Activated CD4-positive, alpha-beta T cell treated with anti-CD3 and anti-CD28 coated beads, Interleukin-2, amount 10 ng/mL, durations not matched to agents 7 days and 5 days (primary cell): Measurements from ENCODE around the gene TOR2A. TPM values are rescaled to one million over a fixed set of nuclear protein-coding genes. Genes with fewer than 3 reads are reported as not detected.
A peak's percentile ranks its signal among the peaks of the same experiment; 100 is the strongest.
"Not testable (repeated sequence)": the region's sequence is repeated elsewhere in the genome, so short reads cannot be mapped to it uniquely, and the experiment has no call there.

Experiments
- CTCF ChIA-PET: fragments of 350-600 bp; sonication (Branson Sonifier 250); formaldehyde crosslinking; loops from one replicate; lab custom pipeline; 2021; ENCODE audit warnings: antibody characterized with exemption; lab: Charles Lee
- POLR2A ChIA-PET: fragments of 350-600 bp; sonication (Branson Sonifier 250); formaldehyde crosslinking; loops from one replicate; lab custom pipeline; 2021; ENCODE audit warnings: antibody characterized with exemption; lab: Charles Lee
- DNase-seq: peaks from one replicate; pipeline ENCODE4 v3.0.0-alpha.2; 2020
- H3K27ac Mint-ChIP-seq: one replicate; pipeline ENCODE4 v1.8.0; 2021; ENCODE audit warnings: mild to moderate bottlenecking, moderate library complexity, mixed read lengths
- H3K27me3 Mint-ChIP-seq: one replicate; pipeline ENCODE4 v1.8.0; 2021; ENCODE audit warnings: mixed read lengths
- H3K36me3 Mint-ChIP-seq: one replicate; pipeline ENCODE4 v1.8.0; 2021; ENCODE audit warnings: low read depth, mixed read lengths
- H3K4me1 Mint-ChIP-seq: one replicate; pipeline ENCODE4 v1.8.0; 2021; ENCODE audit warnings: mixed read lengths
- H3K4me3 Mint-ChIP-seq: one replicate; pipeline ENCODE4 v1.8.0; 2021; ENCODE audit warnings: mild to moderate bottlenecking, moderate library complexity, mixed read lengths
- H3K9me3 Mint-ChIP-seq: one replicate; pipeline ENCODE4 v1.8.0; 2021; ENCODE audit warnings: mixed read lengths
- total RNA-seq, 2 experiments: library from RNA; stranded (reverse); gene quantifications; one replicate each; pipeline ENCODE4 v1.2.3, GENCODE V29; 2021

TOR2A gene
- total RNA-seq, 2 experiments from 2014 or later = 21.7 to 24.0 TPM

- Mint-ChIP-seq H3K27me3 (no peaks in the 10 kb centered on the region), H3K36me3 (peaks cover 79% of the 10 kb centered on the region), H3K27ac (peak overlapping the region; percentile 83), H3K9me3 (no peaks in the 10 kb centered on the region), H3K4me1 (peaks cover 84% of the 10 kb centered on the region), H3K4me3 (peak overlapping the region; percentile 37)
- peak; percentile 28 for DNase-seq
- ChIA-PET CTCF (interaction anchor here (0.5 to 3.0 kb wide), 10 partner anchors 9 to 208 kb away, joined by 3 to 13 read pairs (median 5); partner anchors contain the start of genes CDK9, SH2D3C and TOR2A), POLR2A (no interaction called here)
These were observed 32.3 kb upstream of the TOR2A start for GRCh38 chr9:127767410-127767809.

GRCh38 chr9:127765418-127765817, 30.3 kb upstream of the TOR2A start:
- ChIA-PET CTCF (interaction anchor here (0.6 to 3.0 kb wide), 5 partner anchors 8 to 156 kb away, joined by 3 to 13 read pairs (median 4); partner anchors contain the start of gene TOR2A), POLR2A (no interaction called here)
- Mint-ChIP-seq H3K4me1 (peaks cover 71% of the 10 kb centered on the region), H3K27ac (peak overlapping the region; percentile 31), H3K9me3 (no peaks in the 10 kb centered on the region), H3K4me3 (no peak overlapping the region), H3K27me3 (no peaks in the 10 kb centered on the region), H3K36me3 (peaks cover 74% of the 10 kb centered on the region)
- no peak for DNase-seq

DNA sequence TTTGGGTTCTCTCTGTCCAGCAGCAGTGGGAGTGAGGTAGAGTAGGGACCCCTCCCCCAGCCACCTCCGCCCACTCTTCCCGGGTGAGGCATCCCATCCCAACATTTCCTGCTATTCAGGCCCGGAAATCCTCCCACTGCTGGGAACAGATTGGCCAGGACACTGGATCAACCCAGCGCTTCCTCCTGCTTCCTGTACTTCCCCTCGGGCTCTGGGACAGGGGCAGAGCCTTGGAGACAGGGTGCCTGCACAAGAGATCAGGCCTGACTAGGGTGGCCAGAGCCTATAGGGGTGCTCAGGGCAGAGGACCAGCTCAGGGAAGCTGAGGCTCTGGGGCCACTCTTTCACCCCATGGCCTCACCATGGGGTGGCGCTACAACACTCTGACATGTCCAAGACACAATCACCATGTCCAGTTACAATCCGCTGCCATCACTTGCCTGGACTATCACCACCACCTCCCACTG, 28.9 kb upstream of the TOR2A start:
- Mint-ChIP-seq H3K4me3 (no peak overlapping the region), H3K27ac (no peak overlapping the region), H3K36me3 (peaks cover 63% of the 10 kb centered on the region), H3K9me3 (no peaks in the 10 kb centered on the region), H3K4me1 (peaks cover 57% of the 10 kb centered on the region), H3K27me3 (no peaks in the 10 kb centered on the region)
- ChIA-PET POLR2A (no interaction called here), CTCF (interaction anchor here (0.6 to 2.3 kb wide), 6 partner anchors 10 to 157 kb away, joined by 3 to 8 read pairs (median 4); partner anchors contain the start of gene TOR2A)
- DNase-seq = peak; percentile 30

GRCh38 chr9:127762111-127762676, 27.1 kb upstream of the TOR2A start:
- no peaks in the 10 kb centered on the region for H3K9me3 Mint-ChIP-seq
- peaks cover 54% of the 10 kb centered on the region for H3K36me3 Mint-ChIP-seq
- no peak overlapping the region for H3K27ac Mint-ChIP-seq
- POLR2A ChIA-PET = no interaction called here
- peak overlapping the region; percentile 13 for H3K4me3 Mint-ChIP-seq
- H3K4me1 Mint-ChIP-seq = peaks cover 42% of the 10 kb centered on the region
- H3K27me3 Mint-ChIP-seq = no peaks in the 10 kb centered on the region
- no peak for DNase-seq
- CTCF ChIA-PET = interaction anchor here (2.3 to 3.2 kb wide), 2 partner anchors 28 to 107 kb away, joined by 8 to 13 read pairs; partner anchors contain the start of gene TOR2A

GRCh38 chr9:127761491-127761956, 26.4 kb upstream of the TOR2A start:
- Mint-ChIP-seq H3K27ac (no peak overlapping the region), H3K9me3 (no peaks in the 10 kb centered on the region), H3K27me3 (no peaks in the 10 kb centered on the region), H3K36me3 (peaks cover 47% of the 10 kb centered on the region), H3K4me1 (peaks cover 37% of the 10 kb centered on the region), H3K4me3 (no peak overlapping the region)
- no peak for DNase-seq
- CTCF ChIA-PET = interaction anchor here (3.2 kb wide), 1 partner anchor 27 kb away, joined by 13 read pairs; the partner anchor contains the start of gene TOR2A
- POLR2A ChIA-PET = no interaction called here

- Mint-ChIP-seq H3K27ac (no peak overlapping the region), H3K4me3 (no peak overlapping the region), H3K9me3 (no peaks in the 10 kb centered on the region), H3K4me1 (peaks cover 32% of the 10 kb centered on the region), H3K27me3 (no peaks in the 10 kb centered on the region), H3K36me3 (peaks cover 43% of the 10 kb centered on the region)
- ChIA-PET CTCF (interaction anchor here (3.2 kb wide), 1 partner anchor 27 kb away, joined by 13 read pairs; the partner anchor contains the start of gene TOR2A), POLR2A (no interaction called here)
- DNase-seq = no peak
These were observed 26.0 kb upstream of the TOR2A start for GRCh38 chr9:127761061-127761460.

GRCh38 chr9:127758843-127759242, 23.7 kb upstream of the TOR2A start:
- no peak overlapping the region for H3K4me3 Mint-ChIP-seq
- H3K27ac Mint-ChIP-seq = no peak overlapping the region
- H3K36me3 Mint-ChIP-seq = peaks cover 28% of the 10 kb centered on the region
- peaks cover 17% of the 10 kb centered on the region for H3K4me1 Mint-ChIP-seq
- H3K9me3 Mint-ChIP-seq = no peaks in the 10 kb centered on the region
- ChIA-PET CTCF (interaction anchor here (0.7 to 2.2 kb wide), 3 partner anchors 8 to 16 kb away, joined by 3 to 5 read pairs (median 3); no protein-coding TSS in a partner anchor), POLR2A (interaction anchor here (0.5 kb wide), 1 partner anchor 260 kb away, joined by 3 read pairs; no protein-coding TSS in a partner anchor)
- no peak for DNase-seq
- H3K27me3 Mint-ChIP-seq = no peaks in the 10 kb centered on the region

GRCh38 chr9:127756776-127757175, 21.7 kb upstream of the TOR2A start:
- POLR2A ChIA-PET, H3K4me1 Mint-ChIP-seq, H3K27me3 Mint-ChIP-seq, H3K9me3 Mint-ChIP-seq, H3K4me3 Mint-ChIP-seq, DNase-seq, H3K27ac Mint-ChIP-seq: not testable (repeated sequence)
- CTCF ChIA-PET = interaction anchor here (0.5 to 2.2 kb wide), 5 partner anchors 9 to 368 kb away, joined by 3 to 5 read pairs (median 4); no protein-coding TSS in a partner anchor
- peaks cover 12% of the 10 kb centered on the region for H3K36me3 Mint-ChIP-seq

GRCh38 chr9:127756233-127756632, 21.1 kb upstream of the TOR2A start:
- Mint-ChIP-seq H3K36me3 (peaks cover 12% of the 10 kb centered on the region), H3K9me3 (no peaks in the 10 kb centered on the region), H3K4me3 (no peak overlapping the region), H3K27ac (no peak overlapping the region), H3K27me3 (no peaks in the 10 kb centered on the region), H3K4me1 (peaks cover 3% of the 10 kb centered on the region)
- ChIA-PET CTCF (interaction anchor here (0.6 to 1.6 kb wide), 3 partner anchors 10 to 209 kb away, joined by 4 read pairs; no protein-coding TSS in a partner anchor), POLR2A (no interaction called here)
- DNase-seq = no peak

GRCh38 chr9:127755061-127756060, 20.3 kb upstream of the TOR2A start:
- no peak overlapping the region for H3K4me3 Mint-ChIP-seq
- H3K27me3 Mint-ChIP-seq = no peaks in the 10 kb centered on the region
- peaks cover 3% of the 10 kb centered on the region for H3K4me1 Mint-ChIP-seq
- H3K9me3 Mint-ChIP-seq = no peaks in the 10 kb centered on the region
- CTCF ChIA-PET = no interaction called here
- DNase-seq = no peak
- H3K36me3 Mint-ChIP-seq = peaks cover 15% of the 10 kb centered on the region
- no peak overlapping the region for H3K27ac Mint-ChIP-seq
- POLR2A ChIA-PET = no interaction called here

- Mint-ChIP-seq H3K27ac (no peak overlapping the region), H3K27me3 (no peaks in the 10 kb centered on the region), H3K36me3 (peaks cover 20% of the 10 kb centered on the region), H3K4me1 (peaks cover 3% of the 10 kb centered on the region), H3K9me3 (no peaks in the 10 kb centered on the region), H3K4me3 (no peak overlapping the region)
- POLR2A ChIA-PET = no interaction called here
- CTCF ChIA-PET = interaction anchor here (0.7 to 1.6 kb wide), 3 partner anchors 9 to 20 kb away, joined by 3 to 5 read pairs (median 3); partner anchors contain the start of gene TOR2A
- DNase-seq = no peak
These were observed 19.3 kb upstream of the TOR2A start for GRCh38 chr9:127754099-127755060.
